Measurements from ENCODE around the gene GABRA4.

The GABRA4 gene

GRCh38 chr4:46975812-46976553, 17.4 kb downstream of the GABRA4 start:
- Histone ChIP-seq H3K9ac (ENCODE audit: low read depth, low read length) (no peak overlapping the region), H3K27ac (ENCODE audit: low read length) (no peak overlapping the region), H3K36me3 (ENCODE audit: insufficient read depth, low read depth, low read length) (no peaks in the 10 kb centered on the region), H3K4me1 (ENCODE audit: insufficient read depth, low read length) (no peaks in the 10 kb centered on the region), H3K9me3 (ENCODE audit: insufficient read depth, low read depth, low read length) (no peaks in the 10 kb centered on the region), H3K4me3 (ENCODE audit: low read length) (no peak overlapping the region), H3K27me3 (ENCODE audit: insufficient read depth, low read length) (no peaks in the 10 kb centered on the region)

- H3K4me3 ChIP-seq (ENCODE audit: low read length) = no peak overlapping the region
- no peak overlapping the region for H3K9ac ChIP-seq (ENCODE audit: low read depth, low read length)
- no peaks in the 10 kb centered on the region for H3K9me3 ChIP-seq (ENCODE audit: insufficient read depth, low read depth, low read length)
- H3K27ac ChIP-seq (ENCODE audit: low read length) = no peak overlapping the region
- H3K4me1 ChIP-seq (ENCODE audit: insufficient read depth, low read length) = no peaks in the 10 kb centered on the region
- no peaks in the 10 kb centered on the region for H3K27me3 ChIP-seq (ENCODE audit: insufficient read depth, low read length)
- no peaks in the 10 kb centered on the region for H3K36me3 ChIP-seq (ENCODE audit: insufficient read depth, low read depth, low read length)
These were observed 18.4 kb downstream of the GABRA4 start for GRCh38 chr4:46974891-46975543.

GRCh38 chr4:46968847-46969246, 24.5 kb downstream of the GABRA4 start:
- H3K9me3 ChIP-seq (ENCODE audit: insufficient read depth, low read depth, low read length) = no peaks in the 10 kb centered on the region
- H3K4me1 ChIP-seq (ENCODE audit: insufficient read depth, low read length) = peaks cover 3% of the 10 kb centered on the region; the same call in 1 of the 2 replicates
- no peaks in the 10 kb centered on the region for H3K36me3 ChIP-seq (ENCODE audit: insufficient read depth, low read depth, low read length)
- H3K27ac ChIP-seq (ENCODE audit: low read length) = no peak overlapping the region
- no peaks in the 10 kb centered on the region for H3K27me3 ChIP-seq (ENCODE audit: insufficient read depth, low read length)
- H3K4me3 ChIP-seq (ENCODE audit: low read length) = no peak overlapping the region
- H3K9ac ChIP-seq (ENCODE audit: low read depth, low read length) = no peak overlapping the region

- no peaks in the 10 kb centered on the region for H3K9me3 ChIP-seq (ENCODE audit: insufficient read depth, low read depth, low read length)
- H3K27ac ChIP-seq (ENCODE audit: low read length) = no peak overlapping the region
- H3K36me3 ChIP-seq (ENCODE audit: insufficient read depth, low read depth, low read length) = no peaks in the 10 kb centered on the region
- H3K9ac ChIP-seq (ENCODE audit: low read depth, low read length) = no peak overlapping the region
- no peak overlapping the region for H3K4me3 ChIP-seq (ENCODE audit: low read length)
- no peaks in the 10 kb centered on the region for H3K27me3 ChIP-seq (ENCODE audit: insufficient read depth, low read length)
- peaks cover 3% of the 10 kb centered on the region; the same call in 1 of the 2 replicates for H3K4me1 ChIP-seq (ENCODE audit: insufficient read depth, low read length)
These were observed 25.8 kb downstream of the GABRA4 start for GRCh38 chr4:46967631-46968030.

- Histone ChIP-seq H3K4me3 (ENCODE audit: low read length) (no peak overlapping the region), H3K4me1 (ENCODE audit: insufficient read depth, low read length) (no peaks in the 10 kb centered on the region), H3K9me3 (ENCODE audit: insufficient read depth, low read depth, low read length) (no peaks in the 10 kb centered on the region), H3K36me3 (ENCODE audit: insufficient read depth, low read depth, low read length) (no peaks in the 10 kb centered on the region), H3K9ac (ENCODE audit: low read depth, low read length) (no peak overlapping the region), H3K27me3 (ENCODE audit: insufficient read depth, low read length) (no peaks in the 10 kb centered on the region), H3K27ac (ENCODE audit: low read length) (no peak overlapping the region)
These were observed 34.5 kb downstream of the GABRA4 start for GRCh38 chr4:46958742-46959488.

- Histone ChIP-seq H3K27ac (ENCODE audit: low read length) (no peak overlapping the region), H3K9me3 (ENCODE audit: insufficient read depth, low read depth, low read length) (no peaks in the 10 kb centered on the region), H3K27me3 (ENCODE audit: insufficient read depth, low read length) (no peaks in the 10 kb centered on the region), H3K36me3 (ENCODE audit: insufficient read depth, low read depth, low read length) (no peaks in the 10 kb centered on the region), H3K4me3 (ENCODE audit: low read length) (no peak overlapping the region), H3K4me1 (ENCODE audit: insufficient read depth, low read length) (no peaks in the 10 kb centered on the region), H3K9ac (ENCODE audit: low read depth, low read length) (no peak overlapping the region)
These were observed 36.9 kb downstream of the GABRA4 start for GRCh38 chr4:46956451-46956850.

GRCh38 chr4:46955601-46956000, 37.8 kb downstream of the GABRA4 start:
- Histone ChIP-seq H3K4me3 (ENCODE audit: low read length) (no peak overlapping the region), H3K9ac (ENCODE audit: low read depth, low read length) (no peak overlapping the region), H3K27me3 (ENCODE audit: insufficient read depth, low read length) (no peaks in the 10 kb centered on the region), H3K36me3 (ENCODE audit: insufficient read depth, low read depth, low read length) (no peaks in the 10 kb centered on the region), H3K27ac (ENCODE audit: low read length) (no peak overlapping the region), H3K4me1 (ENCODE audit: insufficient read depth, low read length) (no peaks in the 10 kb centered on the region), H3K9me3 (ENCODE audit: insufficient read depth, low read depth, low read length) (no peaks in the 10 kb centered on the region)

GRCh38 chr4:46954643-46955042, 38.7 kb downstream of the GABRA4 start:
- H3K27me3 ChIP-seq (ENCODE audit: insufficient read depth, low read length) = no peaks in the 10 kb centered on the region
- H3K9me3 ChIP-seq (ENCODE audit: insufficient read depth, low read depth, low read length) = no peaks in the 10 kb centered on the region
- H3K27ac ChIP-seq (ENCODE audit: low read length) = no peak overlapping the region
- no peaks in the 10 kb centered on the region for H3K4me1 ChIP-seq (ENCODE audit: insufficient read depth, low read length)
- no peak overlapping the region for H3K9ac ChIP-seq (ENCODE audit: low read depth, low read length)
- H3K4me3 ChIP-seq (ENCODE audit: low read length) = no peak overlapping the region
- no peaks in the 10 kb centered on the region for H3K36me3 ChIP-seq (ENCODE audit: insufficient read depth, low read depth, low read length)

GRCh38 chr4:46953564-46953963, 39.8 kb downstream of the GABRA4 start:
- Histone ChIP-seq H3K4me1 (ENCODE audit: insufficient read depth, low read length) (no peaks in the 10 kb centered on the region), H3K9me3 (ENCODE audit: insufficient read depth, low read depth, low read length) (no peaks in the 10 kb centered on the region), H3K4me3 (ENCODE audit: low read length) (no peak overlapping the region), H3K27ac (ENCODE audit: low read length) (no peak overlapping the region), H3K36me3 (ENCODE audit: insufficient read depth, low read depth, low read length) (no peaks in the 10 kb centered on the region), H3K27me3 (ENCODE audit: insufficient read depth, low read length) (no peaks in the 10 kb centered on the region), H3K9ac (ENCODE audit: low read depth, low read length) (no peak overlapping the region)

GRCh38 chr4:46952451-46952850, 40.9 kb downstream of the GABRA4 start:
- Histone ChIP-seq H3K9me3 (ENCODE audit: insufficient read depth, low read depth, low read length) (no peaks in the 10 kb centered on the region), H3K27me3 (ENCODE audit: insufficient read depth, low read length) (no peaks in the 10 kb centered on the region), H3K27ac (ENCODE audit: low read length) (no peak overlapping the region), H3K4me1 (ENCODE audit: insufficient read depth, low read length) (no peaks in the 10 kb centered on the region), H3K4me3 (ENCODE audit: low read length) (no peak overlapping the region), H3K9ac (ENCODE audit: low read depth, low read length) (no peak overlapping the region), H3K36me3 (ENCODE audit: insufficient read depth, low read depth, low read length) (no peaks in the 10 kb centered on the region)

GRCh38 chr4:46950826-46951225, 42.6 kb downstream of the GABRA4 start:
- no peaks in the 10 kb centered on the region for H3K27me3 ChIP-seq (ENCODE audit: insufficient read depth, low read length)
- H3K9ac ChIP-seq (ENCODE audit: low read depth, low read length) = no peak overlapping the region
- H3K4me3 ChIP-seq (ENCODE audit: low read length) = no peak overlapping the region
- no peak overlapping the region for H3K27ac ChIP-seq (ENCODE audit: low read length)
- H3K9me3 ChIP-seq (ENCODE audit: insufficient read depth, low read depth, low read length) = no peaks in the 10 kb centered on the region
- H3K36me3 ChIP-seq (ENCODE audit: insufficient read depth, low read depth, low read length) = no peaks in the 10 kb centered on the region
- no peaks in the 10 kb centered on the region for H3K4me1 ChIP-seq (ENCODE audit: insufficient read depth, low read length)

- H3K36me3 ChIP-seq (ENCODE audit: insufficient read depth, low read depth, low read length) = no peaks in the 10 kb centered on the region
- H3K9me3 ChIP-seq (ENCODE audit: insufficient read depth, low read depth, low read length) = no peaks in the 10 kb centered on the region
- no peaks in the 10 kb centered on the region for H3K4me1 ChIP-seq (ENCODE audit: insufficient read depth, low read length)
- no peak overlapping the region for H3K4me3 ChIP-seq (ENCODE audit: low read length)
- H3K27ac ChIP-seq (ENCODE audit: low read length) = no peak overlapping the region
- no peaks in the 10 kb centered on the region for H3K27me3 ChIP-seq (ENCODE audit: insufficient read depth, low read length)
- H3K9ac ChIP-seq (ENCODE audit: low read depth, low read length) = no peak overlapping the region
These were observed 43.6 kb downstream of the GABRA4 start for GRCh38 chr4:46949822-46950221.

All from iPS-20b (cell line).